GM21381 (cell line): ENCODE results near the gene SPPL3.

Source experiments
- ATAC-seq: cut with Tn5 transposase; IDR thresholded peaks from one replicate; pipeline ENCODE4 v1.9.1; 2021; ENCODE audit warnings: mild to moderate bottlenecking, moderate library complexity; ENCODE audit not compliant: unreplicated experiment

The SPPL3 gene

GRCh38 chr12:120725659-120726509, 178.3 kb downstream of the SPPL3 start, which contains the start of gene ACADS:
TSS of gene ACADS (plus strand) at chr12:120725826. CDS start at chr12:120725886, 60 bp downstream.
- ATAC-seq = peak; percentile 98

DNA sequence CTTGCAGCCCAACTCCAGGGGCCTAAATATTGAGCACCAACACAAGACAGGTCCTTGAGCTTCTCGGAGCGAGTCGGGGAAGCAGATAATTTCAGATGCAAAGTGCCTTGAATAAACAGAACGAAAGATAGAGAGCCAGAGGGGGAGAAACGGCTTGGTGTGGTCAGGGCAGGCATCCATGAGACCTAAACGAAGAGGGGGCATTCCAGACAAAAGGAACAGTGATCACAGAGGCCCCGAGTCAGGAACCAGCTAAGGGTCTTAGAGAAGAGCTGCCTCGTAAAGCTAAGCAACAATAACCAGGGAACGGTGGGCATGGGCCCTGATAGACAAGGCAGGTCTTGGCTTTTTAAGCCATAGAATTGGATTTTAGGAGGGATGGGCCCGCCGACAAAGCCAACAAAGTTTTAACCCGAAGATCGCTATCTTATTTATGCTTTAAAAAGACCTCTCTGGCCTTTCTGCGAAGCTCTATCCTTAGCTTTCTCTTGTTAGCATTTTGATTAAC, 179.0 kb downstream of the SPPL3 start:
- peak; percentile 2 for ATAC-seq

DNA sequence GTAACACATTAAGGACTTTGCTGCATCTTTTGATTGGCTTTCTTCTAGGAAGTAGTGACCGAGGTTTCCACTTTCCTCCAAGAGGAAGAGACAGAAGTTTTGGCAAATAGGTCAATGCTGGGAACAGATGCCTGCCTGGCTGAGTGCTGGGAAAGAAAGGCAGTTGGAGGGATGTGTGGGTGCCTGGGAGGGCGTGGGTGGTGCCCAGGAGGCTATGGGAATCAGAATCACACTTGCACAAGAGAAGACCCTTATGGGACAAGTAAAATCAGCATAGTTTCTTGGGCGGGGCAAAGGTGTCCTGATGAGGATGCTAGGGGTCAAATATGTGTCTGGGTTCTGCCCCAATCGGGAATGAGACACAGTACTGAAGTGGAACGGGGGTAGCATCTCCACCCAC, 179.4 kb downstream of the SPPL3 start:
- ATAC-seq = no peak

GRCh38 chr12:120722784-120723183, 181.4 kb downstream of the SPPL3 start:
- no peak for ATAC-seq

DNA sequence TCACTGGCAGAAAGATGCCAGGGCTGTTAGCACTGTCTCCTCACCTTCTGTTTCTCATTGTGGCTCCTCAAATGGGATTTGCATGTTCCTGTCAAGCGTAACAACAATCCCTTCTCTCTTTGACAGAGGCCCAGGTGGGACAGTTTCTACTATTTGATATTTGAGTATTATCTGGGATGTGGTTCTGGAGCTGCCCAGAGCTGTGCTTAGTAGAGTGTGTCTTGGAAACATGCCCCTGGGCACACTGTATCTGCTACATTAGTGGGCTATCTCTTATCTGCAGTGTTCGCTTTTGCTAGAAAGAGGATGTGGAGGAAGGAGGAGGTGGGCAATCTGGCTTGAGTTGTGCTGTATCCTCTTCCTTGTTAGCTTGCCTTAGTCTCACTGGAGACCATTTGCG, 182.3 kb downstream of the SPPL3 start:
- no peak for ATAC-seq

DNA sequence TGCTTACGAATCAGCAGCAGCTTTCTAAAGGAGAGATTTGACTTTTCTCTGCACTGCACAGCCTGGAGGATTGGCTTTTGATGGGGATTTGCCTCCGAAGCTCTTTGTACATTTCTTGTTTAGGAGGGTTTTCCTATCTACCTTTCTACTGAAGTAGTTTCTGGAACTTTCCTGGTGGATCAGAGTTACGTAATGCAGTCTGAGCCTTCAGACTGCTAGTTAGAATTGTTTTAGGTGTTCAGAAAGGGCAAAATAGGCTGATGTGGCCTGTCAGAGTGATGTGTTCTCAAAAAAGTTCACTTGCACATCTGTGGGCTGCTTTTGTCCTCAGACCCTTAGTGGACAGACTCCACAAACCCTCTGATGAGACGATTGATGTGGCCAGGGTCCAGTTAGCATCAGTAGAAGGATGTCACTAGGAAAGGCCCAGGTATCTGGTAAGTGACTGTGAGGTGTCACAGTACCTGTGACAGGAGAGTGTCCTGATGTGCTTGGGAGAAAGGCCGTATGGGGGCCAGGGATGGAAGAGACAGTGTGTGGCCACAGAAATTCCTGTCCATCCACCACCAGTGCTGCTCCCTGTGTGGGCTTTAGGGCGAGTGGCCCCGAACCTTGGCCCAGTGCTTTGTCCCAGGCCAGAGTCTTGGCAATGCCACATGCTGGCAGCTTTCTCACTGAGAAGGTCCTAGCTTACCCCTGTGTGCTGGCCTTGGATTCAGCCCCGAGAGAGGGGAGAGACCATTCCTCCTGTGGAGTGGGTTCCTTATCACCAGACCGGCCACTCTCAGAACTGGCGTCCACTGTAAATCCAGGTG, 183.0 kb downstream of the SPPL3 start:
- ATAC-seq = no peak

GRCh38 chr12:120720234-120720986, 183.7 kb downstream of the SPPL3 start:
- ATAC-seq = no peak

DNA sequence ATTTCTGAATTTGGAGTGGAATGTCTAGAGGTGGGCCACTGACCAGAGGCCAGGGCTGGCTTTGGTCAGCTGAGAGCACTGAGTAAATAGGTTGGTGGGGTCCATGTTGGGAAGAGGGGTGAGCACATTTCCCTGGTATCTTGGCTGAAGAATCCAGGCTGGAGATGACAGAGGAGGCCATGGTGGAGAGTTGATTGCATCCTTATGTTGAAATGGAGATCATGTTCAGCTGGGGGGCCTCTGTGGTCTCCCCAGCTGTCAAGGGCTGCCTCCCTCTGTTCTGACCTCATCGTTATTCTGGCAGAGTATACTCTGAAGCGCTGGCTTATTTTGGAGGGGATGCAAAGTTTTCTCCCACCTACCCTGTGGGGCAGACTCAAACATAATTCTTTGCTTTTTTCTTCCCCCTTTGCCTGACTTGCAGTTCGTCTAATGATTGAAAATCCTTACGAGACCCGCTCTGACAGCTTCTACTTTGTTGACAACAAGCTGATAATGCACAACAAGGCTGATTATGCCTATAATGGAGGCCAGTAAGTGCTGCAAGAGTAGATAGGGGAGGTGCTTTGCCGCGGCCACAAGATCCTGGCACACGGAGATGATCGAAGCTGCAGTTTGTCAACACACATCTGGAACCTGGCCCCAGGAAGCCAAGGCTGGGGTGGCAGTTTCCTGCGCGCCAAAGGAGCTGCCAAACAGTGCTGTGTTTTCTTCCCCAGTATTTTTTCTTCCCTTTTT, 184.5 kb downstream of the SPPL3 start:
- ATAC-seq = no peak

- no peak for ATAC-seq
Measured at GRCh38 chr12:120719072-120719471, 185.1 kb downstream of the SPPL3 start.

GRCh38 chr12:120718055-120718454, 186.1 kb downstream of the SPPL3 start:
- ATAC-seq = no peak

DNA sequence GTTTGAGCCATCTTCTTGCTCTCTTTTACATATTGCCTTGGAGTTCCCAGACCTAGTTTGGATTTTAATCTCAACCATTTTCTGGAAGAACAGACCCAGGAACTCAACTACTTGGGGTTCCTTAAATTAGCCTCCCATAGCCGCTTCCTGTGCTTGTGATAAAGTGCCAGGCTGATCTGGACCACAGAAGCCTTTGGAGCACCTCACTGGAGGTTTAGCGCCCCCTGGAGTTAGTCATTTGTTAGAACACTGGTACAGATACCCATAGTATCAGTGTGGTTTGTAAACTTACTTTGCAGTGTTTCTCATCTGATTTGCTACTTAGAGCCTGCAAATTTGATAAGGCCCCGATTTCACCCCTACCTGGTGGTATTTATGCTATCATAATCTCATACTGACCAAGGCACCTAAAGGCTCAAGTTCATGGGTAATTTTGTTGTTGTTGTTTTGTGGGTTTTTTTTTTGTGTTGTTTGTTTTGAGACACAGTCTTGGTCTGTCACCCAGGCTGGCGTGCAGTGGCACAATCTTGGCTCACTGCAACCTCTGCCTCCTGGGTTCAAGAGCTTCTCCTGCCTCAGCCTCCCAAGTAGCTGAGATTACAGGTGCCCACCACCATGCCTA, 190.2 kb downstream of the SPPL3 start:
- ATAC-seq = no peak

DNA sequence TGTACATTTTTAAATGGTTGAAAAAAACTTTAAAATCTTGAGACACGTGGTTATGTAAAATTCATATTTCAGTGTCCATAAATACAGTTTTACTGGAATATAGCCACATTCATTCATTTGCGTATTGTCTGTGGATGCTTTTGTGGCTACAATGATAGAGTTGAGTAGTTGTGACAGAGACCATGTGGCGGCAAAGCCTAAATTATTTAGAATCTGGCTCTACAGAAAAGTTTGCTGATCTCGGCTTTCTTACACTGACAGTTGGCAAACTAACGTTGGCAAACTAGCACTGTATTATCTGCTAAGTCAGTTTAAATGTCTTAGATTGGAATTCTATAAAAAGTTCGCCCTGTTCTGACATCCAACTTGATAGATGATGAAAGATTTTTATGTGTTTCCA, 191.5 kb downstream of the SPPL3 start:
- ATAC-seq = no peak
